Measurements from ENCODE around the gene AMOTL2.

The AMOTL2 gene

GRCh38 chr3:134334231-134334900 is 39.9 kb downstream of the AMOTL2 start:
- no peak overlapping the region for H3K4me3 ChIP-seq (ENCODE audit: low read depth, low read length)
- no peak for DNase-seq (ENCODE audit: low read depth)
- no peak for TF ChIP-seq CTCF (IDR thresholded peaks at IDR 0.05; ENCODE audit: control insufficient read depth, extremely low read depth, insufficient read depth)

GRCh38 chr3:134333522-134334181 is 40.6 kb downstream of the AMOTL2 start:
- TF ChIP-seq CTCF (IDR thresholded peaks at IDR 0.05; ENCODE audit: control insufficient read depth, extremely low read depth, insufficient read depth) = no peak
- no peak overlapping the region for H3K4me3 ChIP-seq (ENCODE audit: low read depth, low read length)
- no peak for DNase-seq (ENCODE audit: low read depth)

GRCh38 chr3:134332344-134332743 is 41.9 kb downstream of the AMOTL2 start:
- DNase-seq (ENCODE audit: low read depth) = no peak
- no peak overlapping the region for H3K4me3 ChIP-seq (ENCODE audit: low read depth, low read length)

GRCh38 chr3:134331811-134332199 is 42.4 kb downstream of the AMOTL2 start:
- H3K4me3 ChIP-seq (ENCODE audit: low read depth, low read length) = no peak overlapping the region
- DNase-seq (ENCODE audit: low read depth) = no peak
- TF ChIP-seq CTCF (IDR thresholded peaks at IDR 0.05; ENCODE audit: control insufficient read depth, extremely low read depth, insufficient read depth) = no peak

More at GRCh38 chr3:134332344-134332743, 41.9 kb downstream of the AMOTL2 start:
- no peak for TF ChIP-seq CTCF (IDR thresholded peaks at IDR 0.05; ENCODE audit: control insufficient read depth, extremely low read depth, insufficient read depth)

- no peak for TF ChIP-seq CTCF (IDR thresholded peaks at IDR 0.05; ENCODE audit: control insufficient read depth, extremely low read depth, insufficient read depth)
- no peak overlapping the region for H3K4me3 ChIP-seq (ENCODE audit: low read depth, low read length)
- no peak for DNase-seq (ENCODE audit: low read depth)
Observed at GRCh38 chr3:134330883-134331810, 43.1 kb downstream of the AMOTL2 start.

GRCh38 chr3:134328846-134329245 is 45.4 kb downstream of the AMOTL2 start:
- DNase-seq (ENCODE audit: low read depth) = no peak
- H3K4me3 ChIP-seq (ENCODE audit: low read depth, low read length) = no peak overlapping the region
- TF ChIP-seq CTCF (IDR thresholded peaks at IDR 0.05; ENCODE audit: control insufficient read depth, extremely low read depth, insufficient read depth) = no peak
